ENCODE results near the gene RNU6-9.

DNA sequence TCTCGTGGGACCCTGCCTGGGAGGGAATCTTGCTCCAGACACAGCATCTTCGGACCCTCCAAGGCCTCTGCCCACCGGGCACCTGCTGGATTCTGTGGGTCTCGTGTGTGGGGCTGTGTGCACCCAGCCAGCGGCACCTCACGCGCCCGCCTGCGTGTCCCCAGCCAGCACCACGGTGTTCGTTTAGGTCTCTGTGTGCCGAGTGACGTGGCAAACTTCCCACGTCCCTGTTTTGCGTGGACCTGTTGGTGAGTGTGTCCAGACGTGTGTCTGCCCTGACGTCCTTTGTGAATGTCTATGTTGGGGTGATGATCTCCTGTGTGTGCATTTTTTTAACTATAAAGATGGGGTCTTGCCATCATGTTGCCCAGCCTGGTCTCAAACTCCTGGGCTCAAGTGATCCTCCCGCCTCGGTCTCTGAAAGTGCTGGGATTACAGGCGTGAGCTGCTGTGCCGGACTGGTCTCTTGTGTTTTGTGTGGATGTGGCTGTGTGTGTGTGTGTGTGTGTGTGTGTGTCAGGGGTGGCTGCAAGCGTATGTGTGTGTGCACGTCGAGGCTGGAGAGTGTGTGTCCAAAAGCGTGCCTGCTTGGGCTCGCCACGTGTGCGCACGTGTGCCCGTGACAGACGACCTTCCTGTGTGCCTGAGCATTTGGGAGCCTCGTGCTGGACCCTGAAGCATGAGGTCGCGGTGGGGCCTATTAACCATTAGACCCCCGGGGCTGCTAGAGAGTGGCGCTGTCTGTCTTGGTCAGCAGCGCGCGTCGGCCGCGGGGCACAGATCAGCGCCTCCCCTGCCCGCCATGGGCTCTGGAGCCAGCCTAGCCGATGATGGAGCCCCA, 48.2 kb downstream of the RNU6-9 start:
- no peak for TF ChIP-seq CTCF (IDR thresholded peaks at IDR 0.05)
- TF ChIP-seq EZH2 (IDR thresholded peaks at IDR 0.05): no peak
- TF ChIP-seq EZH2phosphoT487 (IDR thresholded peaks at IDR 0.05): no peak
